Psoas muscle (tissue), 8 donors: ENCODE results near the gene FGFR2. TPM values are rescaled to one million over a fixed set of nuclear protein-coding genes. Genes with fewer than 3 reads are reported as not detected.

Experiments
- ATAC-seq, 4 donors: fragments of 200-7000 bp; cut with Tn5 transposase; one replicate each; pipeline ENCODE4 v1.9.1; 2020; ENCODE audit warnings: moderate library complexity in 3 of 4, mild to moderate bottlenecking in 2 of 4
- DNase-seq, 2 donors: peaks; one replicate each; pipeline ENCODE4 v3.0.0-alpha.2; 2020
- H3K27ac ChIP-seq: fragments of 200-600 bp; one replicate; pipeline ENCODE4 v1.8.0; 2022
- H3K27me3 ChIP-seq, 3 donors: fragments of 200-600 bp in 1 of 3; one replicate each; pipeline versions ENCODE4 v1.6.1 to v1.8.0; 2013 to 2022; ENCODE audit warnings: low read length in 2 of 3, mild to moderate bottlenecking in 2 of 3, moderate library complexity in 1 of 3; ENCODE audit not compliant: insufficient read depth in 3 of 3
- H3K36me3 ChIP-seq, 2 donors: fragments of 200-600 bp in 1 of 2; one replicate each; pipeline versions ENCODE4 v1.6.1 to v1.8.0; 2013 to 2022; ENCODE audit warnings: low read depth in 1 of 2, mild to moderate bottlenecking in 1 of 2, moderate library complexity in 1 of 2; ENCODE audit not compliant: insufficient read depth in 1 of 2
- H3K4me1 ChIP-seq: fragments of 200-600 bp; one replicate; pipeline ENCODE4 v1.8.0; 2022
- H3K4me3 ChIP-seq: fragments of 200-600 bp; one replicate; pipeline ENCODE4 v1.8.0; 2022; ENCODE audit warnings: mild to moderate bottlenecking
- H3K9me3 ChIP-seq: fragments of 200-600 bp; one replicate; pipeline ENCODE4 v1.8.0; 2022
- CTCF ChIP-seq: fragments of 200-600 bp; IDR thresholded peaks from one replicate; pipeline ENCODE4 v1.8.0; 2022; ENCODE audit warnings: antibody characterized with exemption
- WGBS, 3 donors: extraction: QIAGEN DNeasy Blood & Tissue Kit; methylation state at CpG; one replicate each; pipeline versions ENCODE4 v1.1.6 to v1.1.7; 2013; 5-methylcytosine and 5-hydroxymethylcytosine counted together
- intact Hi-C, 2 donors: fragments of 100-400 bp; cut with DNase I; formaldehyde crosslinking; loops; one replicate each; pipeline versions ENCODE4 v1.11.0 to v1.14.2; 2022
- polyA plus RNA-seq, 3 donors: library from polyadenylated mRNA; stranded (reverse); fragments of 200-250 nt; gene quantifications; one replicate each; pipeline ENCODE4 v1.2.3, GENCODE V29; 2013
- total RNA-seq, 4 donors: library from RNA; stranded (reverse); fragmentation: NEBNext Ultra II Directional in 2 of 4; extraction: Animal tissue kit (Norgen Biotek cat#: 25700) in 2 of 4; gene quantifications; one replicate each; pipeline versions ENCODE4 v1.2.1 to v1.2.4, GENCODE V29; 2021 to 2023
- donor health status: healthy with polysubstance abuse.
- donor health status: DM: no; HTN: no; CAD: no; lungs with moderate emphysema.
- donor health status: Bipolar disorder and iron deficiency.
- donor health status: healthy.
- donor health status: DM: yes; HTN: yes; CAD: no.
- donor health status: DM: no; HTN: no; CAD: no.
- donor health status: DM: no; HTN: no; CAD: no.
- donor health status: DM: yes; HTN: yes; CAD: no.

The FGFR2 gene
- total and polyA plus RNA-seq, 7 donors = 0.08 to 0.50 (median 0.20) TPM; not detected in 2

DNA sequence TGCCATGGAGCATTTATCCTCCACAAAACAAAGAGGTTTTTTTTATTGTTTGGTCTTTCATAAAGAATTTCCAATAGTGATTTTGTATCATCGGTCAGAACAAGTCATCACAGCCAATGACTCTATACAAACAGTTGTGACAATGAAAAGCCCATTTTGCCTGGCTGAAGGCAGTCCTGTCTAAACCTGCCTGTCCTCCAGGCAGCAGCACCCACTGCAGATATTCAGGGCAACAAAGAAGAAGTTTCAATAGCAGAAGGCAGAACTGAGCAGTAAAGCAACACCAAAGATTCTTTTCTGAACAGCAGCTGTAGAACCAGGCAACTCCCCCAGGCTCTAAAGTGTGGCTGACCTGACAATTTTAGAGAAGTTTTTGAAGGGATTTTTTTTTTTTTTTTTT is 169.4 kb downstream of the FGFR2 start:
- no peak for TF ChIP-seq CTCF
- ATAC-seq = no peak
- no peaks in the 10 kb centered on the region for H3K9me3 ChIP-seq

More for the DNA sequence above, 169.4 kb downstream of the FGFR2 start:
- Histone ChIP-seq H3K4me3 (no peak overlapping the region), H3K27ac (no peak overlapping the region), H3K4me1 (no peaks in the 10 kb centered on the region), H3K27me3 (peaks cover 0 to 2% (median 0%) of the 10 kb centered on the region in 3 donors), H3K36me3 (no peaks in the 10 kb centered on the region)
- intact Hi-C loops = no loop called here
- DNase-seq = no peak
- WGBS, 3 donors = 83 to 91% (median 89%) methylated on average over 1 of the region's 1 CpG
